ENCODE measurements around the gene KLHL14.

Gene KLHL14

GRCh38 chr18:32771169-32771751 is 1.6 kb downstream of the KLHL14 start:
- ChIA-PET CTCF (no interaction called here), POLR2A (no interaction called here)
- no peak for DNase-seq (ENCODE audit: low read depth, low spot score)
- TF ChIP-seq CTCF (IDR thresholded peaks at IDR 0.05; ENCODE audit: insufficient read depth, low read length, missing control alignments) = no peak
- no peak overlapping the region for H3K4me3 ChIP-seq (ENCODE audit: low read depth, low read length)

- H3K4me3 ChIP-seq (ENCODE audit: low read depth, low read length) = no peak overlapping the region
- no peak for TF ChIP-seq CTCF (IDR thresholded peaks at IDR 0.05; ENCODE audit: insufficient read depth, low read length, missing control alignments)
- ChIA-PET POLR2A (no interaction called here), CTCF (no interaction called here)
- no peak for DNase-seq (ENCODE audit: low read depth, low spot score)
These were observed 2.1 kb downstream of the KLHL14 start for GRCh38 chr18:32770666-32771168.

- H3K4me3 ChIP-seq (ENCODE audit: low read depth, low read length) = no peak overlapping the region
- DNase-seq (ENCODE audit: low read depth, low spot score) = no peak
- ChIA-PET CTCF (no interaction called here), POLR2A (no interaction called here)
- no peak for TF ChIP-seq CTCF (IDR thresholded peaks at IDR 0.05; ENCODE audit: insufficient read depth, low read length, missing control alignments)
These were observed 2.7 kb downstream of the KLHL14 start for GRCh38 chr18:32770054-32770665.

- CTCF ChIA-PET = no interaction called here
These were observed 3.2 kb downstream of the KLHL14 start for GRCh38 chr18:32769586-32770053.

GRCh38 chr18:32769071-32769585 is 3.7 kb downstream of the KLHL14 start:
- no peak for TF ChIP-seq CTCF (IDR thresholded peaks at IDR 0.05; ENCODE audit: insufficient read depth, low read length, missing control alignments)
- ChIA-PET POLR2A (no interaction called here), CTCF (no interaction called here)
- no peak for DNase-seq (ENCODE audit: low read depth, low spot score)
- no peak overlapping the region for H3K4me3 ChIP-seq (ENCODE audit: low read depth, low read length)

More at GRCh38 chr18:32769586-32770053, 3.2 kb downstream of the KLHL14 start:
- POLR2A ChIA-PET = no interaction called here
- no peak for TF ChIP-seq CTCF (IDR thresholded peaks at IDR 0.05; ENCODE audit: insufficient read depth, low read length, missing control alignments)
- no peak overlapping the region for H3K4me3 ChIP-seq (ENCODE audit: low read depth, low read length)
- no peak for DNase-seq (ENCODE audit: low read depth, low spot score)

GRCh38 chr18:32767400-32767799 is 5.4 kb downstream of the KLHL14 start:
- POLR2A ChIA-PET = no interaction called here
- CTCF ChIA-PET = no interaction called here
- no peak for TF ChIP-seq CTCF (IDR thresholded peaks at IDR 0.05; ENCODE audit: insufficient read depth, low read length, missing control alignments)
- H3K4me3 ChIP-seq (ENCODE audit: low read depth, low read length) = no peak overlapping the region
- DNase-seq (ENCODE audit: low read depth, low spot score) = no peak
